ENCODE results near the gene CREB3L2.

DNA sequence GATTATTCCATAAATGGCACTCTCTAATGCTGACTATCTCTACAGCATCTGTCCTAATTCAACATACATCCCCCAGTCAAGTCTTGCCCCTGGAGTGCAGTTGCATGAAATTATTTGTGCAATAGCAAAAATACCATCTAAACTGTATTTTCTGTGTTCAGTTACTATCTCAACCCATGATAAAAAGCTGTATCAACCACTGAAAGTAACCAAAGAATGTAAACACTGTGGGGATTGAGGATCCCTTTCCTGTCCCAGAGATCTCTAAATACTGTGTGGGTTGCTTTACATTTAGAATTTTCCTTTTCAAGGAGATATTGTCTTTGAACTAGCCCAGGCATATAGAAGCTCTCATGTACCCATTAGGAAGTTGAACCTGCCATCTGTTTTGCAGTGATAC, 131.2 kb downstream of the CREB3L2 start:
- TF ChIP-seq, protein P1, sequence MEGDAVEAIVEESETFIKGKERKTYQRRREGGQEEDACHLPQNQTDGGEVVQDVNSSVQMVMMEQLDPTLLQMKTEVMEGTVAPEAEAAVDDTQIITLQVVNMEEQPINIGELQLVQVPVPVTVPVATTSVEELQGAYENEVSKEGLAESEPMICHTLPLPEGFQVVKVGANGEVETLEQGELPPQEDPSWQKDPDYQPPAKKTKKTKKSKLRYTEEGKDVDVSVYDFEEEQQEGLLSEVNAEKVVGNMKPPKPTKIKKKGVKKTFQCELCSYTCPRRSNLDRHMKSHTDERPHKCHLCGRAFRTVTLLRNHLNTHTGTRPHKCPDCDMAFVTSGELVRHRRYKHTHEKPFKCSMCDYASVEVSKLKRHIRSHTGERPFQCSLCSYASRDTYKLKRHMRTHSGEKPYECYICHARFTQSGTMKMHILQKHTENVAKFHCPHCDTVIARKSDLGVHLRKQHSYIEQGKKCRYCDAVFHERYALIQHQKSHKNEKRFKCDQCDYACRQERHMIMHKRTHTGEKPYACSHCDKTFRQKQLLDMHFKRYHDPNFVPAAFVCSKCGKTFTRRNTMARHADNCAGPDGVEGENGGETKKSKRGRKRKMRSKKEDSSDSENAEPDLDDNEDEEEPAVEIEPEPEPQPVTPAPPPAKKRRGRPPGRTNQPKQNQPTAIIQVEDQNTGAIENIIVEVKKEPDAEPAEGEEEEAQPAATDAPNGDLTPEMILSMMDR (IDR thresholded peaks at IDR 0.05 in 4 of 5, conservative IDR thresholded peaks at IDR 0.05 in 1 of 5): no peak
- no peak for TF ChIP-seq POLR2A (IDR thresholded peaks at IDR 0.05)
